ENCODE results near the gene F10.

The F10 gene

GRCh38 chr13:113148407-113148806 is 25.8 kb downstream of the F10 start:
- Histone ChIP-seq H3F3A (ENCODE audit: low read depth) (no peaks in the 10 kb centered on the region), H2AFZ (ENCODE audit: low read length) (no peak overlapping the region), H4K20me1 (ENCODE audit: insufficient read depth, low read length, poor library complexity, severe bottlenecking) (no peaks in the 10 kb centered on the region), H3K4me1 (ENCODE audit: insufficient read depth, low read length, poor library complexity, severe bottlenecking) (peaks cover 5% of the 10 kb centered on the region), H3K9me3 (ENCODE audit: insufficient read depth, low read depth, low read length) (no peaks in the 10 kb centered on the region), H3K79me2 (ENCODE audit: insufficient read depth, low read length) (no peaks in the 10 kb centered on the region), H3K9me2 (replicated peaks; ENCODE audit: low read depth, low read length) (no peaks in the 10 kb centered on the region), H3K27me3 (ENCODE audit: insufficient read depth, low read length, poor library complexity, severe bottlenecking) (no peaks in the 10 kb centered on the region), H3K36me3 (ENCODE audit: insufficient read depth, low read length) (no peaks in the 10 kb centered on the region), H3K9ac (ENCODE audit: low read depth, low read length, poor library complexity, severe bottlenecking) (no peak overlapping the region), H3K4me3 (ENCODE audit: low read length, poor library complexity, severe bottlenecking) (no peak overlapping the region), H3K4me2 (ENCODE audit: low read depth, low read length, poor library complexity, severe bottlenecking) (no peak overlapping the region)
- TF ChIP-seq EZH2phosphoT487 (IDR thresholded peaks at IDR 0.05; ENCODE audit: borderline replicate concordance) (no peak), CTCF (conservative IDR thresholded peaks at IDR 0.05; ENCODE audit: low read length) (no peak)

GRCh38 chr13:113148940-113149503 is 26.4 kb downstream of the F10 start:
- H3K9me2 ChIP-seq (replicated peaks; ENCODE audit: low read depth, low read length), result no peaks in the 10 kb centered on the region
- peaks cover 9% of the 10 kb centered on the region for H3K4me1 ChIP-seq (ENCODE audit: insufficient read depth, low read length, poor library complexity, severe bottlenecking)
- no peaks in the 10 kb centered on the region for H3K79me2 ChIP-seq (ENCODE audit: insufficient read depth, low read length)
- no peak overlapping the region for H3K4me2 ChIP-seq (ENCODE audit: low read depth, low read length, poor library complexity, severe bottlenecking)
- no peak overlapping the region for H3K4me3 ChIP-seq (ENCODE audit: low read length, poor library complexity, severe bottlenecking)
- TF ChIP-seq EZH2phosphoT487 (IDR thresholded peaks at IDR 0.05; ENCODE audit: borderline replicate concordance), result no peak
- TF ChIP-seq CTCF (conservative IDR thresholded peaks at IDR 0.05; ENCODE audit: low read length), result no peak
- no peak overlapping the region for H3K9ac ChIP-seq (ENCODE audit: low read depth, low read length, poor library complexity, severe bottlenecking)
- no peaks in the 10 kb centered on the region for H3K9me3 ChIP-seq (ENCODE audit: insufficient read depth, low read depth, low read length)
- H3K27me3 ChIP-seq (ENCODE audit: insufficient read depth, low read length, poor library complexity, severe bottlenecking), result no peaks in the 10 kb centered on the region
- H2AFZ ChIP-seq (ENCODE audit: low read length), result no peak overlapping the region
- H3F3A ChIP-seq (ENCODE audit: low read depth), result no peaks in the 10 kb centered on the region
- no peaks in the 10 kb centered on the region for H3K36me3 ChIP-seq (ENCODE audit: insufficient read depth, low read length)
- no peaks in the 10 kb centered on the region for H4K20me1 ChIP-seq (ENCODE audit: insufficient read depth, low read length, poor library complexity, severe bottlenecking)

- Histone ChIP-seq H2AFZ (ENCODE audit: low read length) (no peak overlapping the region), H3K79me2 (ENCODE audit: insufficient read depth, low read length) (no peaks in the 10 kb centered on the region), H4K20me1 (ENCODE audit: insufficient read depth, low read length, poor library complexity, severe bottlenecking) (no peaks in the 10 kb centered on the region), H3K9me2 (replicated peaks; ENCODE audit: low read depth, low read length) (no peaks in the 10 kb centered on the region), H3F3A (ENCODE audit: low read depth) (no peaks in the 10 kb centered on the region), H3K36me3 (ENCODE audit: insufficient read depth, low read length) (no peaks in the 10 kb centered on the region), H3K4me2 (ENCODE audit: low read depth, low read length, poor library complexity, severe bottlenecking) (no peak overlapping the region), H3K27me3 (ENCODE audit: insufficient read depth, low read length, poor library complexity, severe bottlenecking) (no peaks in the 10 kb centered on the region), H3K4me3 (ENCODE audit: low read length, poor library complexity, severe bottlenecking) (no peak overlapping the region), H3K4me1 (ENCODE audit: insufficient read depth, low read length, poor library complexity, severe bottlenecking) (peaks cover 15% of the 10 kb centered on the region), H3K9me3 (ENCODE audit: insufficient read depth, low read depth, low read length) (no peaks in the 10 kb centered on the region), H3K9ac (ENCODE audit: low read depth, low read length, poor library complexity, severe bottlenecking) (no peak overlapping the region)
- TF ChIP-seq EZH2phosphoT487 (IDR thresholded peaks at IDR 0.05; ENCODE audit: borderline replicate concordance) (no peak), CTCF (conservative IDR thresholded peaks at IDR 0.05; ENCODE audit: low read length) (no peak)
Measured at GRCh38 chr13:113149711-113150549, 27.3 kb downstream of the F10 start.
